Endothelial cell of umbilical vein (primary cell): Measurements from ENCODE around the gene DYRK3. TPM values are rescaled to one million over a fixed set of nuclear protein-coding genes. Genes with fewer than 3 reads are reported as not detected.

Experiments
- BruUV-seq: library from RNA; stranded (reverse); fragments of 400-500 nt; replicated peaks from 2 replicates; lab custom pipeline; 2021; lab: Mats Ljungman, UMichigan
- CTCF ChIA-PET: fragments of 300-600, 350-600 bp; sonication (Branson Sonifier 250); formaldehyde crosslinking; loops from one replicate; lab custom pipeline; 2021; ENCODE audit warnings: antibody characterized with exemption, inconsistent platforms; lab: Charles Lee
- POLR2A ChIA-PET: fragments of 300-600, 350-600 bp; sonication (Branson Sonifier 250); formaldehyde crosslinking; loops from one replicate; lab custom pipeline; 2021; ENCODE audit warnings: antibody characterized with exemption, inconsistent platforms; lab: Charles Lee
- DNase-seq: peaks from one replicate; pipeline ENCODE4 v3.0.0-alpha.2; 2011; ENCODE audit warnings: low read depth, low spot score
- FAIRE-seq: peaks from 2 replicates; lab custom pipeline; 2011; peaks lifted over from hg19 to GRCh38; lab: Jason Lieb, UNC
- H2AFZ ChIP-seq: 2 replicates; pipeline ENCODE4 v1.6.0; 2012; ENCODE audit warnings: low read depth, low read length, control low read depth, inconsistent platforms
- H3K27ac ChIP-seq: 2 replicates; pipeline ENCODE4 v1.5.1; 2011; ENCODE audit warnings: low read depth, mild to moderate bottlenecking, control low read depth, low read length, moderate library complexity; ENCODE audit not compliant: insufficient read depth
- H3K27me3 ChIP-seq, 2 experiments: 2 replicates each; pipeline versions ENCODE4 v1.6.0 to v1.6.1; 2011; ENCODE audit warnings: low read length in 2 of 2, mixed read lengths in 1 of 2; ENCODE audit not compliant: control insufficient read depth in 2 of 2, insufficient read depth in 2 of 2
- H3K36me3 ChIP-seq, 2 experiments: 2 replicates in 1 of 2; 3 replicates in 1 of 2; pipeline ENCODE4 v1.5.1; 2011; ENCODE audit warnings: low read length in 2 of 2, mild to moderate bottlenecking in 1 of 2, moderate library complexity in 1 of 2; ENCODE audit not compliant: control insufficient read depth in 2 of 2, insufficient read depth in 2 of 2; ENCODE audit errors: extremely low read depth in 1 of 2
- H3K4me1 ChIP-seq: 3 replicates; pipeline ENCODE4 v1.5.1; 2011; ENCODE audit warnings: mild to moderate bottlenecking, low read length; ENCODE audit not compliant: control insufficient read depth, insufficient read depth; ENCODE audit errors: extremely low read depth
- H3K4me2 ChIP-seq: 2 replicates; pipeline ENCODE4 v1.6.1; 2011; ENCODE audit warnings: low read length, control low read depth, mixed read lengths; ENCODE audit not compliant: insufficient read depth
- H3K4me3 ChIP-seq, 3 experiments: fragments of 200-600 bp in 1 of 3; sonication (generic), shearing (Covaris generic) in 1 of 3; replicated peaks in 1 of 3; 2 replicates each; pipeline ENCODE4 v1.5.1; 2011 to 2016; ENCODE audit warnings: control low read depth in 3 of 3, low read length in 3 of 3, mild to moderate bottlenecking in 2 of 3, inconsistent platforms in 1 of 3, low read depth in 1 of 3, moderate library complexity in 1 of 3; ENCODE audit not compliant: insufficient read depth in 1 of 3
- H3K79me2 ChIP-seq: 2 replicates; pipeline ENCODE4 v1.6.0; 2012; ENCODE audit warnings: low read length, inconsistent platforms; ENCODE audit not compliant: control insufficient read depth, insufficient read depth
- H3K9ac ChIP-seq: replicated peaks from 2 replicates; pipeline ENCODE3; 2011; ENCODE audit warnings: low read length, control low read depth; ENCODE audit not compliant: insufficient read depth; ENCODE audit errors: extremely low read depth
- H3K9me1 ChIP-seq: replicated peaks from 3 replicates; pipeline ENCODE4 v1.6.0; 2011; ENCODE audit warnings: mild to moderate bottlenecking, low read length; ENCODE audit not compliant: control insufficient read depth, insufficient read depth; ENCODE audit errors: extremely low read depth
- H3K9me3 ChIP-seq: replicated peaks from 2 replicates; pipeline ENCODE4 v1.5.1; 2012; ENCODE audit warnings: low read length, inconsistent platforms; ENCODE audit not compliant: control insufficient read depth, insufficient read depth
- H4K20me1 ChIP-seq: replicated peaks from 2 replicates; pipeline ENCODE3; 2011; ENCODE audit warnings: mild to moderate bottlenecking, low read length; ENCODE audit not compliant: control insufficient read depth, insufficient read depth; ENCODE audit errors: extremely low read depth
- CTCF ChIP-seq, 2 donors: IDR thresholded peaks; 1 replicate in 1 of 2; 2 replicates in 1 of 2; pipeline ENCODE4 v1.5.1; 2011; ENCODE audit warnings: low read length in 2 of 2, mild to moderate bottlenecking in 2 of 2, moderate library complexity in 2 of 2, control low read depth in 1 of 2, inconsistent platforms in 1 of 2, low read depth in 1 of 2; ENCODE audit not compliant: insufficient read depth in 1 of 2; ENCODE audit errors: extremely low read depth in 1 of 2
- EZH2 ChIP-seq: IDR thresholded peaks from 2 replicates; pipeline ENCODE4 v1.6.1; 2012; ENCODE audit warnings: borderline replicate concordance, low read depth, mild to moderate bottlenecking, moderate library complexity, low read length, inconsistent platforms; ENCODE audit not compliant: severe bottlenecking
- FOS ChIP-seq: IDR thresholded peaks from 2 replicates; pipeline ENCODE4 v1.6.1; 2011; ENCODE audit warnings: mild to moderate bottlenecking, low read length, moderate library complexity, borderline replicate concordance; ENCODE audit not compliant: insufficient read depth
- GATA2 ChIP-seq: IDR thresholded peaks from 2 replicates; pipeline ENCODE4 v1.7.0; 2011; ENCODE audit warnings: low read depth, mild to moderate bottlenecking, moderate library complexity, mixed read lengths, low read length; ENCODE audit not compliant: insufficient read length, insufficient read depth
- JUN ChIP-seq: IDR thresholded peaks from 2 replicates; pipeline ENCODE4 v1.6.1; 2011; ENCODE audit warnings: borderline replicate concordance, low read depth; ENCODE audit not compliant: insufficient read length, insufficient read depth
- MAX ChIP-seq: IDR thresholded peaks from 2 replicates; pipeline ENCODE4 v1.6.1; 2011; ENCODE audit not compliant: insufficient read depth, insufficient read length
- MYC ChIP-seq: IDR thresholded peaks from one replicate; pipeline ENCODE4 v1.6.1; 2011; ENCODE audit warnings: mild to moderate bottlenecking, low read depth, low read length
- POLR2A ChIP-seq: IDR thresholded peaks from 2 replicates; pipeline ENCODE4 v1.6.1; 2012; ENCODE audit warnings: low read depth, mild to moderate bottlenecking, control low read depth, low read length
- POLR2AphosphoS5 ChIP-seq: IDR thresholded peaks from 2 replicates; pipeline ENCODE4 v1.6.1; 2012; ENCODE audit warnings: low read depth, mild to moderate bottlenecking, control low read depth, low read length, moderate library complexity; ENCODE audit not compliant: insufficient read depth
- dilution Hi-C: fragments of 300-500 bp; cut with MboI; formaldehyde crosslinking; loops from one replicate; pipeline ENCODE4 v1.15.0; 2019; ENCODE audit warnings: low sequenced_read_pairs; ENCODE audit not compliant: extremely low pct_ligation_motif_present
- intact Hi-C: fragments of 100-400 bp; cut with micrococcal nuclease; formaldehyde crosslinking; loops from one replicate; pipeline ENCODE4 v1.10.0; 2022
- polyA plus RNA-seq, 4 experiments: library from polyadenylated mRNA; depleted of rRNA in 3 of 4; stranded (reverse) in 3 of 4; unstranded in 1 of 4; fragments of >200 nt; gene quantifications; 2 replicates each; pipeline versions ENCODE4 v1.2.1 to v1.2.3, GENCODE V29; 2011 to 2012; ENCODE audit warnings: missing spikeins in 1 of 4
- total RNA-seq: library from RNA; stranded (reverse); gene quantifications from 2 replicates; pipeline ENCODE4 v1.2.3, GENCODE V29; 2021

Gene DYRK3
- total and polyA plus RNA-seq, 2 donors (not counting 3 experiments of a cell fraction or from before 2014, with no cell fraction given): 3.4 to 7.4 TPM

- Histone ChIP-seq H3K4me3 (no peak overlapping the region), H3K36me3 (peaks cover 3 to 10% of the 10 kb centered on the region in 2 experiments), H3K9me1 (no peaks in the 10 kb centered on the region), H3K27me3 (no peaks in the 10 kb centered on the region), H3K4me2 (no peak overlapping the region), H3K4me1 (peaks cover 2% of the 10 kb centered on the region), H2AFZ (no peak overlapping the region), H3K9me3 (no peaks in the 10 kb centered on the region), H3K79me2 (no peaks in the 10 kb centered on the region), H3K27ac (no peak overlapping the region), H3K9ac (no peak overlapping the region), H4K20me1 (no peaks in the 10 kb centered on the region)
- intact Hi-C loops: no loop called here
- BruUV-seq: no TSS peak
- DNase-seq (peak; percentile 30), FAIRE-seq (peak; percentile 4)
- TF ChIP-seq MAX (no peak), POLR2AphosphoS5 (no peak), CTCF (IDR thresholded peaks at IDR 0.05; ENCODE audit: extremely low read depth in 1 of 2, insufficient read depth in 1 of 2, low read depth in 1 of 2, low read length in 2 of 2) (no peak), FOS (no peak), JUN (no peak), POLR2A (no peak), EZH2 (no peak), MYC (no peak), GATA2 (no peak)
- ChIA-PET CTCF (interaction anchor here (1.0 to 16.8 kb wide), 3 partner anchors 46 to 110 kb away, joined by 3 to 427 read pairs (median 9); no protein-coding TSS in a partner anchor), POLR2A (no interaction called here)
- dilution Hi-C loops: no loop called here
Observed at GRCh38 chr1:206589206-206589605, 46.1 kb upstream of the DYRK3 start.
